HEK293 (cell line): Measurements from ENCODE around the gene CHMP4A.

Source experiments
- CTCF ChIA-PET: fragments of 350-600 bp; formaldehyde crosslinking; extraction: SDS; loops from one replicate; lab custom pipeline; 2021; ENCODE audit warnings: antibody characterized with exemption; lab: Yijun Ruan, JAX
- POLR2A ChIA-PET: fragments of 300-600 bp; formaldehyde crosslinking; extraction: SDS; loops from one replicate; lab custom pipeline; 2020; ENCODE audit warnings: antibody characterized with exemption, inconsistent platforms; lab: Yijun Ruan, JAX
- H3K27ac ChIP-seq: fragments of 200-500 bp; sonication (Bioruptor generic); 2 replicates; pipeline ENCODE4 v1.5.1; 2014; ENCODE audit warnings: low read depth, low read length, control low read depth, inconsistent platforms; ENCODE audit errors: extremely low read depth
- H3K36me3 ChIP-seq, 2 experiments: fragments of 200-500 bp in 1 of 2; sonication (Bioruptor generic) in 1 of 2; 1 replicate in 1 of 2; 2 replicates in 1 of 2; pipeline ENCODE4 v1.5.1; 2014 to 2017; ENCODE audit warnings: inconsistent platforms in 2 of 2, low read length in 2 of 2; ENCODE audit not compliant: control insufficient read depth in 2 of 2, insufficient read depth in 1 of 2
- H3K4me1 ChIP-seq: fragments of 200-500 bp; sonication (Bioruptor generic); 2 replicates; pipeline ENCODE4 v1.5.1; 2014; ENCODE audit warnings: mild to moderate bottlenecking, low read length, inconsistent platforms; ENCODE audit not compliant: control insufficient read depth, insufficient read depth
- H3K4me3 ChIP-seq: 2 replicates; pipeline ENCODE4 v1.5.1; 2011; ENCODE audit warnings: low read depth, mild to moderate bottlenecking, control low read depth, low read length, moderate library complexity
- H3K9me3 ChIP-seq: fragments of 200-500 bp; sonication (Bioruptor generic); 2 replicates; pipeline ENCODE4 v1.5.1; 2014; ENCODE audit warnings: low read depth, low read length, inconsistent platforms; ENCODE audit not compliant: control insufficient read depth, insufficient read depth
- CTCF ChIP-seq: fragments of 450-650 bp; formaldehyde crosslinking; IDR thresholded peaks from 2 replicates; pipeline ENCODE4 v1.5.1; 2016; ENCODE audit warnings: missing biosample characterization, missing genetic modification characterization
- FEZF1 ChIP-seq: fragments of 450-650 bp; formaldehyde crosslinking; IDR thresholded peaks from 2 replicates; pipeline ENCODE4 v1.5.1; 2016; ENCODE audit warnings: missing biosample characterization, missing genetic modification characterization
- TRIM28 ChIP-seq: IDR thresholded peaks from 2 replicates; pipeline ENCODE4 v1.6.1; 2011; ENCODE audit warnings: low read length, control low read depth, borderline replicate concordance
- ZFHX2 ChIP-seq: fragments of 450-650 bp; formaldehyde crosslinking; conservative IDR thresholded peaks from 2 replicates; pipeline ENCODE4 v1.5.1; 2016; ENCODE audit warnings: missing biosample characterization, missing genetic modification characterization
- ZNF148 ChIP-seq: fragments of 450-650 bp; formaldehyde crosslinking; IDR thresholded peaks from 2 replicates; pipeline ENCODE4 v1.5.0; 2017; ENCODE audit warnings: missing biosample characterization, missing genetic modification characterization, borderline replicate concordance
- ZNF514 ChIP-seq: fragments of 450-650 bp; formaldehyde crosslinking; IDR thresholded peaks from 2 replicates; pipeline ENCODE4 v1.5.1; 2016; ENCODE audit warnings: missing biosample characterization, missing genetic modification characterization
- ZNF521 ChIP-seq: fragments of 450-650 bp; formaldehyde crosslinking; IDR thresholded peaks from 2 replicates; pipeline ENCODE4 v1.5.1; 2017; ENCODE audit warnings: missing biosample characterization, mild to moderate bottlenecking, missing genetic modification characterization
- ZNF624 ChIP-seq: fragments of 450-650 bp; formaldehyde crosslinking; IDR thresholded peaks from 2 replicates; pipeline ENCODE4 v1.5.1; 2017; ENCODE audit warnings: missing biosample characterization, missing genetic modification characterization
- ZNF776 ChIP-seq: fragments of 450-650 bp; formaldehyde crosslinking; IDR thresholded peaks from 2 replicates; pipeline ENCODE4 v1.5.0; 2017; ENCODE audit warnings: missing biosample characterization, missing genetic modification characterization, borderline replicate concordance
- ZNF792 ChIP-seq: fragments of 450-650 bp; formaldehyde crosslinking; IDR thresholded peaks from 2 replicates; pipeline ENCODE4 v1.5.1; 2016; ENCODE audit warnings: missing biosample characterization, missing genetic modification characterization
- ZNF830 ChIP-seq: fragments of 450-650 bp; IDR thresholded peaks from 2 replicates; pipeline ENCODE4 v1.5.0; 2018; ENCODE audit warnings: missing biosample characterization, missing genetic modification characterization, low read depth, mild to moderate bottlenecking, moderate library complexity
- ZNF837 ChIP-seq: fragments of 450-650 bp; formaldehyde crosslinking; IDR thresholded peaks from 2 replicates; pipeline ENCODE4 v1.5.1; 2016; ENCODE audit warnings: missing biosample characterization, missing genetic modification characterization
- ZSCAN16 ChIP-seq: fragments of 450-650 bp; formaldehyde crosslinking; IDR thresholded peaks from 2 replicates; pipeline ENCODE4 v1.5.1; 2016; ENCODE audit warnings: missing biosample characterization, missing genetic modification characterization

CHMP4A gene

GRCh38 chr14:24188251-24189058 is 24.8 kb downstream of the CHMP4A start, which contains the start of gene IPO4 (continued):
- TF ChIP-seq ZNF148 (tag by site-specific recombination) (peak; percentile 92; the same call in 1 of the 2 replicates), ZNF624 (tag by site-specific recombination) (no peak), ZNF514 (no peak), CTCF (tag by site-specific recombination) (no peak; the same call in 1 of the 2 replicates), TRIM28 (peak; percentile 77; the same call in 1 of the 2 replicates), ZNF830 (no peak), FEZF1 (tag by site-specific recombination) (0 out of 2 replicates have a peak, but pooled peaks have one; percentile 27), ZNF776 (tag by site-specific recombination) (no peak), ZNF792 (tag by site-specific recombination) (no peak)

GRCh38 chr14:24187539-24187915 is 25.8 kb downstream of the CHMP4A start:
- H3K9me3 ChIP-seq: no peaks in the 10 kb centered on the region
- H3K4me3 ChIP-seq: peak overlapping the region; percentile 84; the same call in 1 of the 2 replicates
- TF ChIP-seq ZSCAN16 (tag by site-specific recombination): no peak
- no peak for TF ChIP-seq ZFHX2 (tag by site-specific recombination)
- no peak for TF ChIP-seq ZNF521 (tag by site-specific recombination)
- TF ChIP-seq, all 188 proteins: peak for 0
- no peak overlapping the region for H3K27ac ChIP-seq
- H3K36me3 ChIP-seq: peaks cover 6 to 81% of the 10 kb centered on the region in 2 experiments
- POLR2A ChIA-PET: interaction anchor here (1.0 to 2.0 kb wide), 3 partner anchors 8 to 51 kb away, joined by 4 to 10 read pairs (median 5); partner anchors contain the start of genes CHMP4A, PSME1 and TM9SF1
- CTCF ChIA-PET: interaction anchor here (0.6 to 3.0 kb wide), 2 partner anchors 26 to 211 kb away, joined by 3 to 12 read pairs; partner anchors contain the start of gene IRF9
- H3K4me1 ChIP-seq: peaks cover 7% of the 10 kb centered on the region; the same call in 1 of the 2 replicates

GRCh38 chr14:24186831-24187538 is 26.3 kb downstream of the CHMP4A start:
- Histone ChIP-seq H3K27ac (no peak overlapping the region), H3K4me3 (no peak overlapping the region), H3K4me1 (peaks cover 7% of the 10 kb centered on the region; the same call in 1 of the 2 replicates), H3K36me3 (peaks cover 5 to 81% of the 10 kb centered on the region in 2 experiments), H3K9me3 (no peaks in the 10 kb centered on the region)
- CTCF ChIA-PET: interaction anchor here (0.6 to 3.0 kb wide), 2 partner anchors 26 to 211 kb away, joined by 3 to 12 read pairs; partner anchors contain the start of gene IRF9
- TF ChIP-seq ZNF837 (tag by site-specific recombination): no peak
- POLR2A ChIA-PET: interaction anchor here (1.0 to 2.0 kb wide), 2 partner anchors 8 to 27 kb away, joined by 4 to 5 read pairs; partner anchors contain the start of genes CHMP4A and TM9SF1
